ENCODE data around the gene CNOT3. TPM values are rescaled to one million over a fixed set of nuclear protein-coding genes. Genes with fewer than 3 reads are reported as not detected.

Gene CNOT3
- total and polyA plus RNA-seq, 7 donors: 14.1 to 28.4 (median 19.4) TPM

GRCh38 chr19:54186351-54186750 lies 48.8 kb downstream of the CNOT3 start:
- peaks cover 8% of the 10 kb centered on the region for H3K4me1 ChIP-seq
- H3K9me3 ChIP-seq: no peaks in the 10 kb centered on the region
- intact Hi-C loops (cut with DNase I): loop anchor here in 1 of 2 donors (5.0 kb wide), 1 partner anchor 664 kb away; no protein-coding TSS in a partner anchor
- ATAC-seq: no peak
- H3K36me3 ChIP-seq (ENCODE audit: insufficient read depth in 1 of 2, low read depth in 1 of 2): peaks cover 0 to 5% of the 10 kb centered on the region in 2 donors
- WGBS, 3 donors: 81 to 87% (median 83%) methylated on average over 8 of the region's 8 CpGs
- no peak for TF ChIP-seq CTCF (IDR thresholded peaks at IDR 0.05)
- H3K27me3 ChIP-seq (ENCODE audit: insufficient read depth in 3 of 3, low read length in 2 of 3): no peaks in the 10 kb centered on the region
- DNase-seq: peak in 1 of 2 donors; percentile 23
- H3K27ac ChIP-seq: no peak overlapping the region
- no peak overlapping the region for H3K4me3 ChIP-seq

- H3K27me3 ChIP-seq (ENCODE audit: insufficient read depth in 3 of 3, low read length in 2 of 3): no peaks in the 10 kb centered on the region
- no peak for ATAC-seq
- peak; percentile 29 to 50 for DNase-seq
Measured at GRCh38 chr19:54186934-54187381, 49.4 kb downstream of the CNOT3 start.

DNA sequence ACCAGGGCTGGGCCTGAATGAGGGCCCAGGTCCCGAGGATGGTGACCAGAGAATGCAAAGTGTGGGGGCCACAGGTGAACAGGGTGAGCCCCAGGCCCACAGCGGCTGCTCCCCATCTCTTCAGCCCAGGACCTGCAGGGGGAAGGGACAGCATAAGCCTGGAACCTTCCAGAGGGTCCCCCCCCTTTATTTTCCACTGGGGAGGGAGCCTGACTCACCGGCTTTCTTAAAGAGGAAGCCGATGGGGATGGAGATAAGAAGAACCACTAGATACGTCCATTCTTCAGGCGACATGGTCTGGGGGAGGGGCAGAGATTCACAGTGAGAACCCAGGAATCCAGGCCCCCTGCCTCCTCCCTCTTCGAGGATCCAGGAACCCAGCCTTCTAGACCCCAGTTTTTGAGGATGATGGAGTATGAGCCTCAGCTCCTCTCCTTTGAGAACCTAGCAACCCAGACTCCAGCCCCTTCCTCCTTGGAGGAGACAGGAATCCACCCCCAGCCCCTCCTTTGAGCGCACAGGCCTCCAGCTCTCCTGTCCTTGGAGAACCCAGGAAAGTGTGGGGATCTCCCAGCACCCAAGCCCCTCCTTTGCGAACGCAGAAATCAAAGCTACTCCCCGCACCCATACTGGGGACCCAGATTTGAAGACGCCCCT lies 50.8 kb downstream of the CNOT3 start:
- ATAC-seq (no peak), DNase-seq (no peak)
- Histone ChIP-seq H3K4me1 (peaks cover 17% of the 10 kb centered on the region), H3K9me3 (no peaks in the 10 kb centered on the region), H3K4me3 (peak overlapping the region; percentile 75), H3K36me3 (ENCODE audit: insufficient read depth in 1 of 2, low read depth in 1 of 2) (peaks cover under 1 to 22% of the 10 kb centered on the region in 2 donors), H3K27ac (peak overlapping the region; percentile 99), H3K27me3 (ENCODE audit: insufficient read depth in 3 of 3, low read length in 2 of 3) (no peaks in the 10 kb centered on the region)
- 34 to 42% (median 42%) methylated on average over 11 to 12 of the region's 12 CpGs for WGBS, 3 donors
- intact Hi-C loops (cut with DNase I): loop anchor here in 1 of 2 donors (5.0 kb wide), 1 partner anchor 666 kb away; no protein-coding TSS in a partner anchor
- no peak for TF ChIP-seq CTCF (IDR thresholded peaks at IDR 0.05)

More at GRCh38 chr19:54186934-54187381, 49.4 kb downstream of the CNOT3 start:
- Histone ChIP-seq H3K4me3 (no peak overlapping the region), H3K9me3 (no peaks in the 10 kb centered on the region), H3K4me1 (peaks cover 12% of the 10 kb centered on the region), H3K27ac (no peak overlapping the region), H3K36me3 (ENCODE audit: insufficient read depth in 1 of 2, low read depth in 1 of 2) (peaks cover 0 to 8% of the 10 kb centered on the region in 2 donors)
- intact Hi-C loops (cut with DNase I): loop anchor here in 1 of 2 donors (5.0 kb wide), 1 partner anchor 665 kb away; no protein-coding TSS in a partner anchor
- WGBS, 3 donors: 90 to 96% (median 93%) methylated on average over 11 of the region's 11 CpGs
- no peak for TF ChIP-seq CTCF (IDR thresholded peaks at IDR 0.05)

- peak; percentile 3 to 15 (median 5) for ATAC-seq
- peak within 1 kb of the TSS; percentile 75 for H3K4me3 ChIP-seq
- DNase-seq: no peak
- intact Hi-C loops (cut with DNase I): loop anchor here in 1 of 2 donors (5.0 kb wide), 1 partner anchor 667 kb away; no protein-coding TSS in a partner anchor
- peaks cover 17% of the 10 kb centered on the region for H3K4me1 ChIP-seq
- H3K27ac ChIP-seq: peak within 1 kb of the TSS; percentile 99
- H3K9me3 ChIP-seq: no peaks in the 10 kb centered on the region
- no peaks in the 10 kb centered on the region for H3K27me3 ChIP-seq (ENCODE audit: insufficient read depth in 3 of 3, low read length in 2 of 3)
- WGBS, 3 donors: 0 to 1% (median 1%) methylated on average over 50 to 64 of the region's 64 CpGs
- peak; percentile 26 for TF ChIP-seq CTCF (IDR thresholded peaks at IDR 0.05)
- peaks cover 6 to 31% of the 10 kb centered on the region in 2 donors for H3K36me3 ChIP-seq (ENCODE audit: insufficient read depth in 1 of 2, low read depth in 1 of 2)
Measured at GRCh38 chr19:54189145-54189734, 51.7 kb downstream of the CNOT3 start, which contains the start of gene MBOAT7. MBOAT7 (minus strand) TSS chr19:54189580; CDS start chr19:54188508, 1,072 bp downstream.
